T-helper 1 cell (primary cell): ENCODE data around the gene SMIM10.
"Not testable (repeated sequence)": the region's sequence is repeated elsewhere in the genome, so short reads cannot be mapped to it uniquely, and the experiment has no call there.

ENCODE experiments used
- DNase-seq, 5 donors: peaks; one replicate each; pipeline ENCODE4 v3.0.0-alpha.2; 2012 to 2020
- total RNA-seq, 4 donors: gene quantifications; one replicate each; lab custom pipeline; 2026; lab: John Stamatoyannopoulos, UW

The SMIM10 gene
- total RNA-seq, result 0 reads per million in 4 donors

DNA sequence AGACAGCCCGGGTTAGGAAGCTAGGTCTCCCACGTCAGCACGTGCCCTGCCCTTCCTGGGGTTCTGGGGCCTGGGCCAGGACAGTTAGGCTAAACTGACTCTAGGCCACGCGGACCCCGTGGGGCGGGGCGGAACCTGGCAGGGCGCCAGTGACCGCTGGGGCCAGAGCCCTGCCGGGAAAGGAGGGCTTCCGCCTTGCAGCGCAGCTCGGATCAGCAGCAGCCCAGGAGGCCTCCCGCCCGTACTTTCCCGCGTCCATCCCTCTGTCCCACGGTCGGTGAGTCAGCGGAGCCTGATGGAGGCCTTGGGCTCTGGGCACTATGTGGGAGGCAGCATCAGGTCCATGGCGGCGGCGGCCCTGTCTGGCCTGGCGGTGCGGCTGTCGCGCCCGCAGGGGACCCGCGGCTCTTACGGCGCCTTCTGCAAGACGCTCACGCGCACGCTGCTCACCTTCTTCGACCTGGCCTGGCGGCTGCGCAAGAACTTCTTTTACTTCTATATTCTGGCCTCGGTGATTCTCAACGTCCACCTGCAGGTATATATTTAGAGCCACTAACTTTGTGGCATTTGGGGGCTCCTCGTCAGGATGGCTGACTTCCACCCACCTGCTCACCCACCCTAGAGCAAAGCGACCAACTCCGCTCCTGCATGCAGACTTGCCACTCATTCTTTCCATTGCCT, at the start of gene SMIM10:
Gene SMIM10 (plus strand): TSS at position 191 of the 681 bp plus-strand sequence. CDS start 105 bp downstream, at position 296.
- peak in 2 of 5 donors; percentile 2 to 21 for DNase-seq

GRCh38 chrX:134946364-134946763, 44.4 kb upstream of the SMIM10 start:
- DNase-seq, result not testable (repeated sequence)

- no peak for DNase-seq
Measured at GRCh38 chrX:134948333-134949241, 42.2 kb upstream of the SMIM10 start.

DNA sequence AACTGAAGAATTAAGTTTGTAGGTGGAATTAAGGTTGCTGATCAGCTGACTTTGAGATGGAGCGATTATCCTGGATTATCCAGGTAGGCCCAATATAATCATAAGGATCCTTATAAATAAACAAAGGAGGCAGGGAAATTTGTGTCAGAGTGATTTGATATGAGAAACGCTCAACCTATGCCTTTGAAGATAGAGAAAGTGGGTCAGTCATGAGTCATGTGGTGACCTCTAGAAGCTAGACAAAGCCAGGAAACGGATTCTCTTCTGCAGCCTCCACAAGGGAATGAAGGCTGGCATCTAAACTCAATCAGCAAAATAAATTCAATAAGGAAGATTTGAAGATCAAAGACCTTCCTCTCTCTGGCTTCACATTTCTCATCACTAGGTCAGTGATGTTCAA, 41.5 kb upstream of the SMIM10 start:
- DNase-seq, result no peak

GRCh38 chrX:134957836-134958235, 33.0 kb upstream of the SMIM10 start:
- no peak for DNase-seq

- not testable (repeated sequence) for DNase-seq
Measured at GRCh38 chrX:134960366-134960765, 30.4 kb upstream of the SMIM10 start.

DNA sequence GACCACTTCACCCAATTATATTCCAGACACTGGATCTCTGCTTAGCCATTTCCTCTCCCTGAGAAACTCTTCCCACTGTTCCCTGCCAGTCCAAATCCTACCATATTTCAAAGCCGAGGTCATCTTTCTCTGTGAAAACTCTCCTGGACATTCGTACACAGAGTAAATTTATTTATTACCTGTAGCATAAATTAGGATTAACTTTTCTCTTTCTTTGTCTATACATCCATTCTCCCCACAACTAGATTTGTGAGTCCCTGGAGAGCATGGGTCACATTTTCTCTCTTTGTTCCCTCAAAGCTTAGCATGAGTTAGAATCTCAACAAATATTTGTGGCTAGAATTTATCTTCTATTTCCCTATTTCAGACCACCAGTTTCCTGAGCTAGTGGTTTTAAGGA, 27.8 kb upstream of the SMIM10 start:
- DNase-seq, result no peak

DNA sequence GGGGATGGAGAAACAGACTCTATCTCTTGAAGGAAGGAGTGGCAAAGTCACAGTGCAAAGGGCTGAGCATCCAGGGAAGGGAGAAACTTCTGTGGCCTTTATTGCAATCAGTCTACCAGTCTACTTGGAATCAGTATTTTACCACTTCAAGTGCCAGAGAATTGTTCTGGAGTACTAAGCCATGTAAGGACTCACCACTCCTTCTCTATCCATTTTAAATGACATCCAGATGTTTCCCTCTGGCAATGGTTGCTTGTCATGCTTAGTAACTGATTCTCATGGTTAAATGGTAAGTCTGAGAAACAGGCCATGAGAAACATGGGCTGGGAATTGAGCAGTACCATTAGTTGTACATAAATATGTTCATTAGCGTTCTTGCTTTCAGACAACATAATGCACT, 21.1 kb upstream of the SMIM10 start:
- no peak for DNase-seq

GRCh38 chrX:134971926-134972325, 18.9 kb upstream of the SMIM10 start:
- DNase-seq, result no peak

- DNase-seq, result no peak
Measured at GRCh38 chrX:134975516-134975915, 15.3 kb upstream of the SMIM10 start.

DNA sequence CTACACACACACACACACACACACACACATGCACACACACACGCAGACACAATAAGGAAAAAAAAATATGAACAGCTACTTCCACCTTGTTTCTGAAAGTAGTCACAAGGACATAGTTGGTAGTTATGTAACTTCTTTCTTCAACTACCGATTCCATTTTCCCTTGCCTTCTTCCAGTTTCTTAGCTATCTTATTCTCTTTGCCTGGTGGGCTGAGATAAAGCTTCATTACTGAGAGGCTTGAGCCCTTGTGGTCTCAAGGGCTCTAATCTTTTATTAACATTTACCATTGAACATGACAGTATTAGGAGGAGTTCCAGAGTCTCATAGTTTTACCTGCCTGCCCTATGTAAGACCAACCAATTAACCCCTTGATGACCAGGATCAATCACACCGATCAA, 8.9 kb upstream of the SMIM10 start:
- DNase-seq, result no peak

GRCh38 chrX:134982748-134983147, 8.0 kb upstream of the SMIM10 start:
- DNase-seq, result no peak

DNA sequence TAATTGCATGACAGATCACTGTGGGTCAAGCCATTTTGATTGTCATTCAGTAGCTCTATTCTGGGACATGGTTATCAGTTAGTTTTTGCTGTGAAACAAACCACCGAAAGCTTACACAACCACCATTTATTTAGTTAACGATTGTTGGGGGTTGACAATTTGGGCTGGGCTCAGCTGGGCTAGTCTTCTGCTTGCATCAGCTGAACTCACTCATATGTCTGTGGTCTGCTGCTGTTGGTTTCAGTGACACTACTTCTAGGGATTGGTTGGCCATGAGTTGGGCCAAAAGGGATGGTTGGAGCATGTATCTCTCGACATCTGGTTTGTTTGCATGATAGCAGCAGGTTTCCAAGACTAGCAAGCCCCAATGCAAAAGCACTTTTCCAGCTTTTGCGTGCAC, 5.3 kb upstream of the SMIM10 start:
- no peak for DNase-seq

DNA sequence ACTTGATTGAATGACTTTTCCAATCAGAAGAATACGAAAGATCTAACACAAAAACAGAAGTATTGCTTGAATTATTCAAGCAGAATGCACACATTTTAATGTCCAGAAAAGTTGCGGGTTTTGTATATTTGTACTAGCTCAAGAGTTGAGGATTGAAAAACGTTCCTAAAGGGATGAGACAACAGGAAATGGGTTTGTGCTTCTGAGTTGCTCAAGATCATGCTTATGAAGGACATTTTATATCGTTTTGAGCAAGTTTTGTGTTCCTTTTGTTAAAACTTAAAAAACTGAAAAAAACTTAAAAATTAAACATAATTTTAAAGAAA, 353 bp upstream of the SMIM10 start:
- DNase-seq, result no peak

- no peak for DNase-seq
Measured at GRCh38 chrX:134997646-134998045, 6.9 kb downstream of the SMIM10 start.

DNA sequence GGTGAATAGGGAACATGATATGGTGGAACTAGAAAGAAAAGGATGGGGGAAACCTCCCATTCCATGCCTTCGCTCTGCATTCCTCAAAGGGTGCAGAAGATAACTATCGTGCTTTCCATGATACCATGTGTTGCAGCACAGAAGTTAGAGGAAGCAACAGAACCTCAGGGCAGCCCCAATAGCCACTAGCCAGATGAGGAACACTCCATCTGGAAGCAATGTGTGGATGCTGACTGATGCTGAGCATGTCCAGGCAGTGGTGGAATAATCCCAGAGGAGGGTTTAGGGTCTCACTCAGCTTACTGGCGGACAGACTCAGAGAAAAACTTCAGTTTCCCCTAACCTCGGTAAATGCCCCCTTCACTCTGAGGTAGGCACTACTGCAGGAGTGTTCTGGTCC, 7.5 kb downstream of the SMIM10 start:
- no peak for DNase-seq

DNA sequence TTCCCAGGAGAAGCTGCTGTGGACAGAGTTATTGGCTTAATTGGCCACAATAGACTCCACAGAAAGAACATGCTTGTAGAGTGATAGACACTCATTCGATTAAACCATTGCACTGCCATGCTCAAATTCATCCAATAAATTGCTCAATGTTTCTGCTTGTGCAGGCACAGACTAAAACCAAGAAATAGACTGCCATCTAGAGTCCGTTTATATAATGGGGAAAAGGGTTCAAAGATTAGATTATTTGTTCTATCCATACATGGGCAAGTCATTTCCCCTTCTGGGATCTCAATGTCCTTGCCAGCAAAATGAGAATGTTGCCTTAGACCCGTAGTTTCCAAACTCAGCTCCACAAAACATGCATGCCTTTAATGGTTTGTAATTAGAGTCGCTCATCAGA, 8.7 kb downstream of the SMIM10 start:
- peak in 1 of 5 donors; percentile 29 for DNase-seq

- no peak for DNase-seq
Measured at GRCh38 chrX:135000516-135000915, 9.7 kb downstream of the SMIM10 start.

GRCh38 chrX:135003876-135004623, 13.3 kb downstream of the SMIM10 start:
- peak; percentile 74 to 88 (median 80) for DNase-seq

DNA sequence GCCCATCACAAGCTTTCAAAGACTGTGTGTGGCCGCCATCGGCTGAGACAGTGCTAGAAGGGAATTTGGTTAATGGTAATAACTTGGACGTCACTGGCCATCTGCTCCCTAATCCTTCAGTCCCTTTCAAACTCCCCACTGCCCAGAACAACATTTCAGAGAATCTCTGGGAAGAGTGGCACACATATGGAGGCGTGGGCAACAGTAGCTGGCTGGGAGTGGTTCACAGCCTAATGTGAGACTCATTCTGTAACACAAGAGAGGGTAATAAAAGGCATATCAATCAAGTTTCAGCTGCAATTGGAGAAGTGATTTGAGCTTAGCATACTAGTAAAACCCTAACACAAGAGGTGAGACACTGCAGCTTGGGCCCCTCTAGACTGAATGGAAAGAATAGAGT, 15.4 kb downstream of the SMIM10 start:
- DNase-seq, result no peak

GRCh38 chrX:135009057-135009610, 18.3 kb downstream of the SMIM10 start:
- DNase-seq, result no peak

- no peak for DNase-seq
Measured at GRCh38 chrX:135009838-135010237, 19.0 kb downstream of the SMIM10 start.

- no peak for DNase-seq
Measured at GRCh38 chrX:135010921-135011320, 20.1 kb downstream of the SMIM10 start.
